ENCODE results near the gene CHL1.

- TF ChIP-seq CTCF (conservative IDR thresholded peaks at IDR 0.05; ENCODE audit: low read depth, low read length) (no peak), EZH2 (IDR thresholded peaks at IDR 0.05; ENCODE audit: borderline replicate concordance, low read depth, low read length, poor library complexity, severe bottlenecking) (no peak)
Observed at GRCh38 chr3:396293-396692, 199.7 kb downstream of the CHL1 start.
